WTC11 (cell line): ENCODE results near the gene CFHR1. TPM values are rescaled to one million over a fixed set of nuclear protein-coding genes. Genes with fewer than 3 reads are reported as not detected.
A peak's percentile ranks its signal among the peaks of the same experiment; 100 is the strongest.
"Not testable (repeated sequence)": the region's sequence is repeated elsewhere in the genome, so short reads cannot be mapped to it uniquely, and the experiment has no call there.

Source experiments
- ATAC-seq: fragments of 200-7000 bp; cut with Tn5 transposase; 2 replicates; pipeline ENCODE4 v1.10.0; 2021; ENCODE audit warnings: mild to moderate bottlenecking, moderate library complexity
- CTCF ChIA-PET: fragments of 300-600 bp; sonication (Branson Sonifier 250); formaldehyde crosslinking; loops from one replicate; lab custom pipeline; 2021; ENCODE audit warnings: antibody characterized with exemption; lab: Charles Lee
- POLR2A ChIA-PET: fragments of 350-600 bp; sonication (Branson Sonifier 250); formaldehyde crosslinking; loops from one replicate; lab custom pipeline; 2021; ENCODE audit warnings: antibody characterized with exemption; lab: Charles Lee
- DNase-seq: peaks from one replicate; pipeline ENCODE4 v3.0.0; 2021; ENCODE audit warnings: low spot score
- H3K27ac Mint-ChIP-seq: 2 replicates; pipeline ENCODE4 v1.8.0; 2021; ENCODE audit warnings: mixed read lengths
- H3K27me3 Mint-ChIP-seq: 2 replicates; pipeline ENCODE4 v1.8.0; 2021; ENCODE audit warnings: low read depth, mild to moderate bottlenecking, moderate library complexity, mixed read lengths
- H3K36me3 Mint-ChIP-seq: 2 replicates; pipeline ENCODE4 v1.8.0; 2021; ENCODE audit warnings: mixed read lengths
- H3K4me1 Mint-ChIP-seq: 2 replicates; pipeline ENCODE4 v1.8.0; 2022; ENCODE audit warnings: mixed read lengths
- H3K4me3 Mint-ChIP-seq: 2 replicates; pipeline ENCODE4 v1.8.0; 2021; ENCODE audit warnings: mild to moderate bottlenecking, moderate library complexity, mixed read lengths
- H3K9me3 Mint-ChIP-seq: 2 replicates; pipeline ENCODE4 v1.8.0; 2021; ENCODE audit warnings: mixed read lengths
- ATF1 ChIP-seq: sonication (generic); formaldehyde crosslinking; IDR thresholded peaks from 2 replicates; pipeline ENCODE4 v1.8.1; 2023; ENCODE audit warnings: mild to moderate bottlenecking, moderate library complexity, missing genetic modification reagents
- ATF3 ChIP-seq: sonication (generic); formaldehyde crosslinking; conservative IDR thresholded peaks from 2 replicates; pipeline ENCODE4 v1.8.1; 2022; ENCODE audit warnings: mild to moderate bottlenecking, missing genetic modification reagents
- MXD4 ChIP-seq: fragments of 250-450 bp; sonication (Bioruptor Pico); IDR thresholded peaks from 2 replicates; pipeline ENCODE4 v1.8.0; 2021; ENCODE audit warnings: mild to moderate bottlenecking, moderate library complexity, borderline replicate concordance
- MYBL2 ChIP-seq: sonication (generic); formaldehyde crosslinking; IDR thresholded peaks from 2 replicates; pipeline ENCODE4 v1.8.1; 2023; ENCODE audit warnings: mild to moderate bottlenecking, moderate library complexity, missing genetic modification reagents
- NR1H2 ChIP-seq: sonication (generic); formaldehyde crosslinking; IDR thresholded peaks from 2 replicates; pipeline ENCODE4 v1.9.0; 2021; ENCODE audit warnings: mild to moderate bottlenecking, moderate library complexity, missing genetic modification reagents
- OVOL2 ChIP-seq: fragments of 250-450 bp; sonication (Bioruptor Pico); IDR thresholded peaks from 2 replicates; pipeline ENCODE4 v1.9.0; 2021; ENCODE audit warnings: mild to moderate bottlenecking, borderline replicate concordance
- SMAD4 ChIP-seq: sonication (generic); formaldehyde crosslinking; IDR thresholded peaks from 2 replicates; pipeline ENCODE4 v1.8.0; 2022; ENCODE audit warnings: mild to moderate bottlenecking, missing genetic modification reagents
- ZBTB43 ChIP-seq: sonication (generic); formaldehyde crosslinking; IDR thresholded peaks from 2 replicates; pipeline ENCODE4 v1.8.1; 2023; ENCODE audit warnings: mild to moderate bottlenecking, missing genetic modification reagents
- ZNF263 ChIP-seq: sonication (generic); formaldehyde crosslinking; IDR thresholded peaks from 2 replicates; pipeline ENCODE4 v1.8.1; 2022; ENCODE audit warnings: low read depth, mild to moderate bottlenecking, moderate library complexity, missing genetic modification reagents
- ZNF317 ChIP-seq: sonication (generic); formaldehyde crosslinking; IDR thresholded peaks from 2 replicates; pipeline ENCODE4 v1.8.1; 2023; ENCODE audit warnings: low read depth, mild to moderate bottlenecking, moderate library complexity, missing genetic modification reagents, borderline replicate concordance
- ZNF396 ChIP-seq: fragments of 250-450 bp; sonication (Bioruptor Pico); IDR thresholded peaks from 2 replicates; pipeline ENCODE4 v1.8.0; 2021; ENCODE audit warnings: mild to moderate bottlenecking, moderate library complexity, borderline replicate concordance
- ZNF423 ChIP-seq: fragments of 250-450 bp; sonication (Bioruptor Pico); IDR thresholded peaks from 2 replicates; pipeline ENCODE4 v2.1.2; 2022; ENCODE audit warnings: mild to moderate bottlenecking, moderate library complexity
- ZNF425 ChIP-seq: fragments of 250-450 bp; sonication (Bioruptor Pico); conservative IDR thresholded peaks from 2 replicates; pipeline ENCODE4 v1.9.0; 2021; ENCODE audit warnings: mild to moderate bottlenecking
- total RNA-seq: library from RNA; stranded (reverse); gene quantifications from 3 replicates; pipeline ENCODE4 v1.2.3, GENCODE V29; 2021
- TF ChIP-seq, protein P1 (sequence below): sonication (generic); formaldehyde crosslinking; IDR thresholded peaks from 2 replicates; pipeline ENCODE4 v1.8.0; 2022; ENCODE audit warnings: mild to moderate bottlenecking, missing genetic modification reagents
- TF ChIP-seq, protein P2 (sequence below): sonication (generic); formaldehyde crosslinking; IDR thresholded peaks from 2 replicates; pipeline ENCODE4 v1.8.1; 2023; ENCODE audit warnings: mild to moderate bottlenecking, missing genetic modification reagents, borderline replicate concordance

Gene CFHR1
- total RNA-seq, 1 experiment from 2014 or later, result 0.20 TPM

- no peak for TF ChIP-seq ZNF317
- TF ChIP-seq NR1H2, result no peak
- no peak for TF ChIP-seq ZNF263 (CRISPR knock-in tag)
- TF ChIP-seq MYBL2 (CRISPR knock-in tag), result no peak
- no peak overlapping the region for H3K4me3 Mint-ChIP-seq
These were observed 21.6 kb upstream of the CFHR1 start for GRCh38 chr1:196797891-196798290.

GRCh38 chr1:196801920-196802319 is 17.6 kb upstream of the CFHR1 start:
- ATAC-seq, H3K4me1 Mint-ChIP-seq, POLR2A ChIA-PET, CTCF ChIA-PET, H3K9me3 Mint-ChIP-seq, H3K27me3 Mint-ChIP-seq, H3K36me3 Mint-ChIP-seq, H3K4me3 Mint-ChIP-seq, DNase-seq, H3K27ac Mint-ChIP-seq: not testable (repeated sequence)

More at GRCh38 chr1:196797891-196798290, 21.6 kb upstream of the CFHR1 start:
- H3K27ac Mint-ChIP-seq, result no peak overlapping the region
- H3K36me3 Mint-ChIP-seq, result peaks cover 5% of the 10 kb centered on the region
- ChIA-PET POLR2A (no interaction called here), CTCF (no interaction called here)
- ATAC-seq, result no peak
- no peak for DNase-seq
- H3K27me3 Mint-ChIP-seq, result no peaks in the 10 kb centered on the region
- H3K9me3 Mint-ChIP-seq, result peaks cover 12% of the 10 kb centered on the region
- H3K4me1 Mint-ChIP-seq, result no peaks in the 10 kb centered on the region

- H3K4me1 Mint-ChIP-seq, result no peaks in the 10 kb centered on the region
- TF ChIP-seq ATF1 (CRISPR knock-in tag) (no peak), ZNF396 (CRISPR knock-in tag) (no peak), ZBTB43 (CRISPR knock-in tag) (no peak), ZNF263 (CRISPR knock-in tag) (no peak), ATF3 (no peak), ZNF423 (CRISPR knock-in tag) (no peak), MXD4 (CRISPR knock-in tag) (no peak), ZNF425 (CRISPR knock-in tag) (no peak), SMAD4 (CRISPR knock-in tag) (no peak), OVOL2 (no peak), NR1H2 (no peak)
- TF ChIP-seq, protein P1, sequence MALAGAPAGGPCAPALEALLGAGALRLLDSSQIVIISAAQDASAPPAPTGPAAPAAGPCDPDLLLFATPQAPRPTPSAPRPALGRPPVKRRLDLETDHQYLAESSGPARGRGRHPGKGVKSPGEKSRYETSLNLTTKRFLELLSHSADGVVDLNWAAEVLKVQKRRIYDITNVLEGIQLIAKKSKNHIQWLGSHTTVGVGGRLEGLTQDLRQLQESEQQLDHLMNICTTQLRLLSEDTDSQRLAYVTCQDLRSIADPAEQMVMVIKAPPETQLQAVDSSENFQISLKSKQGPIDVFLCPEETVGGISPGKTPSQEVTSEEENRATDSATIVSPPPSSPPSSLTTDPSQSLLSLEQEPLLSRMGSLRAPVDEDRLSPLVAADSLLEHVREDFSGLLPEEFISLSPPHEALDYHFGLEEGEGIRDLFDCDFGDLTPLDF, result no peak
- TF ChIP-seq, protein P2, sequence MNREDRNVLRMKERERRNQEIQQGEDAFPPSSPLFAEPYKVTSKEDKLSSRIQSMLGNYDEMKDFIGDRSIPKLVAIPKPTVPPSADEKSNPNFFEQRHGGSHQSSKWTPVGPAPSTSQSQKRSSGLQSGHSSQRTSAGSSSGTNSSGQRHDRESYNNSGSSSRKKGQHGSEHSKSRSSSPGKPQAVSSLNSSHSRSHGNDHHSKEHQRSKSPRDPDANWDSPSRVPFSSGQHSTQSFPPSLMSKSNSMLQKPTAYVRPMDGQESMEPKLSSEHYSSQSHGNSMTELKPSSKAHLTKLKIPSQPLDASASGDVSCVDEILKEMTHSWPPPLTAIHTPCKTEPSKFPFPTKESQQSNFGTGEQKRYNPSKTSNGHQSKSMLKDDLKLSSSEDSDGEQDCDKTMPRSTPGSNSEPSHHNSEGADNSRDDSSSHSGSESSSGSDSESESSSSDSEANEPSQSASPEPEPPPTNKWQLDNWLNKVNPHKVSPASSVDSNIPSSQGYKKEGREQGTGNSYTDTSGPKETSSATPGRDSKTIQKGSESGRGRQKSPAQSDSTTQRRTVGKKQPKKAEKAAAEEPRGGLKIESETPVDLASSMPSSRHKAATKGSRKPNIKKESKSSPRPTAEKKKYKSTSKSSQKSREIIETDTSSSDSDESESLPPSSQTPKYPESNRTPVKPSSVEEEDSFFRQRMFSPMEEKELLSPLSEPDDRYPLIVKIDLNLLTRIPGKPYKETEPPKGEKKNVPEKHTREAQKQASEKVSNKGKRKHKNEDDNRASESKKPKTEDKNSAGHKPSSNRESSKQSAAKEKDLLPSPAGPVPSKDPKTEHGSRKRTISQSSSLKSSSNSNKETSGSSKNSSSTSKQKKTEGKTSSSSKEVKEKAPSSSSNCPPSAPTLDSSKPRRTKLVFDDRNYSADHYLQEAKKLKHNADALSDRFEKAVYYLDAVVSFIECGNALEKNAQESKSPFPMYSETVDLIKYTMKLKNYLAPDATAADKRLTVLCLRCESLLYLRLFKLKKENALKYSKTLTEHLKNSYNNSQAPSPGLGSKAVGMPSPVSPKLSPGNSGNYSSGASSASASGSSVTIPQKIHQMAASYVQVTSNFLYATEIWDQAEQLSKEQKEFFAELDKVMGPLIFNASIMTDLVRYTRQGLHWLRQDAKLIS (CRISPR knock-in tag), result no peak
- TF ChIP-seq, all 79 proteins: peak for 0
- Mint-ChIP-seq H3K27me3 (no peaks in the 10 kb centered on the region), H3K9me3 (no peaks in the 10 kb centered on the region), H3K27ac (no peak overlapping the region), H3K36me3 (no peaks in the 10 kb centered on the region), H3K4me3 (no peak overlapping the region)
- ATAC-seq (no peak), DNase-seq (no peak)
- ChIA-PET CTCF (no interaction called here), POLR2A (no interaction called here)
These were observed 10.8 kb upstream of the CFHR1 start for GRCh38 chr1:196808529-196809235.

- H3K4me3 Mint-ChIP-seq, H3K27me3 Mint-ChIP-seq, H3K36me3 Mint-ChIP-seq, H3K27ac Mint-ChIP-seq, H3K9me3 Mint-ChIP-seq, POLR2A ChIA-PET, H3K4me1 Mint-ChIP-seq, ATAC-seq: not testable (repeated sequence)
- peak; percentile 20 for DNase-seq
- CTCF ChIA-PET, result interaction anchor here (1.4 kb wide), 1 partner anchor 94 kb away, joined by 3 read pairs; no protein-coding TSS in a partner anchor
These were observed 2.1 kb upstream of the CFHR1 start for GRCh38 chr1:196817442-196817841.

GRCh38 chr1:196827860-196828259 is 8.3 kb downstream of the CFHR1 start:
- not testable (repeated sequence) for H3K27ac Mint-ChIP-seq, DNase-seq, H3K4me3 Mint-ChIP-seq

More at GRCh38 chr1:196827860-196828259, 8.3 kb downstream of the CFHR1 start:
- H3K36me3 Mint-ChIP-seq, H3K9me3 Mint-ChIP-seq, ATAC-seq, CTCF ChIA-PET, H3K4me1 Mint-ChIP-seq, H3K27me3 Mint-ChIP-seq, POLR2A ChIA-PET: not testable (repeated sequence)
